HG03575 (cell line): ENCODE results near the gene GABRG3.

Experiments used
- ATAC-seq: cut with Tn5 transposase; IDR thresholded peaks from one replicate; pipeline ENCODE4 v1.9.1; 2021; ENCODE audit not compliant: unreplicated experiment, insufficient number of reproducible peaks, low FRiP score; ENCODE audit errors: extremely low read depth

The GABRG3 gene

DNA sequence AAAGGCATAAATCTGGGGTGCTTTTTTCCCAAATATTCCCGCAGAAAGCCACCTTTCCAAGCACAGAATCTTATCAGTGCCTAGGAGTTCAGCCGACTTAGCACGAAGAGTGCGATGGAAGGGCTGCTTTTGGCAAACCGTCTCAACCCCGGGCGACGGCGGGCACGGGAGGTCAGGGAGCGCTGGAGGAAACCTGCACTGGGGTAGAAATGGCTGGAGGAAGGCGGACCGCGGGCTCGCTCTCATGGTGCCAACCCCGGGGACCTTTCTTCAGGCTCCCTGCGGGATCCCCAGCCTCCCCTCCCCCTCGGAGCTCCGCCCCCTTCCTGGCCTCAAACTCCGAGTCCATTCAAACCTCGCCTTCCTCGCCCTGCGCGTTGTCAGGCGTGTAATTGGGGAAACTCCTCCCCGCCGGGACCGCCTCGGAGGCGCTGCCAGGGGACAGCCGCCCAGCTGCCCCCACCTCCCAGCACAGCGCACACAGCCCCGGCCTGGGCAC, at the start of gene GABRG3:
TSS of gene GABRG3 (plus strand) at position 470 of the 499 bp plus-strand sequence.
- ATAC-seq = no peak

DNA sequence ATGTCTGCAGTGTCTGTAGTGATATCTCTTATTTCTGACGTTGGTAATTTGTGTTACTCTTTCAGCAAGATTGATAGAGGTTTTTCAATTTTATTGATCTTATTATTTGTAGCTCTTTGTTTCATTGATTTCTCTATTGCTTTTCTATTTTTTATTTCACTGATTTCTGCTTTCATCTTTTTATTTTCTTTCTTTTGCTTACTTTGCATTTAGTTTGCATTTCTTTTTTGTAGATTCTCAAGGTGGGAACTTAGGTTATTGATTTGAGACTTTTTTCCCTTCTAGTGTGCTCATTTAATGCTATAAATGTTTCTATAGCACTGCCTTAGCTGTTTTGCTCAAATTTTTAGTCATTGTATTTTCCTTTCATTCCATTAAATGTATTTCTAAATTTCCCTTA, 49.5 kb upstream of the GABRG3 start:
- ATAC-seq = no peak

DNA sequence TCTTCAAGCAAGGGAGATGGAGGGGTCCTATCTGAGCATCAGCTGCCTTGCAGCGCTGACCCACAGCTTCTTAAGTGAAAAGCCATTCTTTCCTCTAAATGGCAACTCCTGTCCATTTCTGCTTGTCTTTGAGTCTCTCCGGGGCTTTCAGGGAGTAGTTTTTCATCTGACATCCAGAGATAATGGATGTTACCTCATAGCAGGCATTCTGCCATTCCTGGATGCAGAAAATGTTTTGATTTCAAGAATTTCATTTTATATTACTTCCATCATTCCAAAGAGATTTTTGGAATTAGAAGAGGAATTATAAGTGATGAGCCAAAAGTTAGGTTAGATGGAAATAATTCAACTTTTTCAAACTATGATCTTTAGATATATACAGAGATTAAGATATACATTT, 44.9 kb upstream of the GABRG3 start:
- ATAC-seq = no peak

DNA sequence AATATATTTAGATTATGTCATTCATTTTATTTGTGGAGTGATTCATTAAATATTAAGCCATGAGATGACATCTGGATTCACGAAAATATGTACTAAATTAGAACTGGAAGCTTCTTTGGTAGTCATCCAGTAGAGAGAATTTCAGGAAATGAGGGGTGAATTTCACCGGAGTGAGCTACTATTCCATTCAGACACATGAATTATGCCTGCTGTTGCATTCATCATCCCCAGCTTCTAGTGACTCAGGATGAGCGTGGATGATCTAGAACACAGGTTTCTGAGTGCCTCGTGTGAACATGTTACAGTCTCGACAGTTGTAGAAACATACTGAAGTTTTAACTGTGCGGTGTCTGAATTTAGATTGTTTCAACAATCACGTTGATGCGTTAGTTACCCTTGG, 42.9 kb upstream of the GABRG3 start:
- ATAC-seq = no peak

DNA sequence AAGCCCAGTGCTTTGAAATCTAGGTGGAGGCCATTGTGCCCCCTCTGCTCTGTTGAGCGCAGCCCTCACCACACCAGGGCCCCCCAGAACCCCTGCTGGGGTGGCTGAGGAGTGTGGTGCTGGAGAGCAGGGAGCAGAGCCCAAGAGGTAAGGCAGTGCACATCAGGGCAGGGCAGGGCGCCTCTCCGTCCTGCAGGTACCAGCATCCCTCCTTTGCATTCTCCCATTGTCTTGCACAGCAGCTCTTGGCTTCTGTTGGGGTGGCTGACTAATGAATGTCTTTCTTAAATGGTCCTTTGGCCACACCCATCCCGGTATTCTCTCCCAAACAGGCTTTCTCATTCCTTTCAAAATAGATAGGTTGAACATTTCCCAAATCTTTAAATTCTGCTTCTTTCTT, 41.4 kb upstream of the GABRG3 start:
- no peak for ATAC-seq

DNA sequence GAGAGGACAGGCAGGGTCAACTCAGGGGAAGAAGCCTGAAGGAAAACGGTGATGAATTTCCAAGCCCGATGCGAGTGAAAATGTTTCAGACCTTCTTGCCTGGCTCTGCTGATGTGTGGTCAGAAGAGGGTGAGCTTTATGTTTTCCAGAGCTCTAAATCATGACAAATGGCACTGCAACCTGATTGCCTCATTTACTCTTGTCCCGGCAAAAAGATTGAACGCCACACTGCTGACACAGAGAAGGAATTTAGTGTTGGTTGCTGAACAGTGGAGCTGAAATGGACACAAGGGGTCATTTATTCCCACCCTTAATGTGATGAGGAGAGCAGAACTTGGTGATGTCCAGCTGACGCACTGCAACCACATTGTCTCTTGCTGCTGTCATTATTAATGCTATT, 36.1 kb upstream of the GABRG3 start:
- no peak for ATAC-seq

DNA sequence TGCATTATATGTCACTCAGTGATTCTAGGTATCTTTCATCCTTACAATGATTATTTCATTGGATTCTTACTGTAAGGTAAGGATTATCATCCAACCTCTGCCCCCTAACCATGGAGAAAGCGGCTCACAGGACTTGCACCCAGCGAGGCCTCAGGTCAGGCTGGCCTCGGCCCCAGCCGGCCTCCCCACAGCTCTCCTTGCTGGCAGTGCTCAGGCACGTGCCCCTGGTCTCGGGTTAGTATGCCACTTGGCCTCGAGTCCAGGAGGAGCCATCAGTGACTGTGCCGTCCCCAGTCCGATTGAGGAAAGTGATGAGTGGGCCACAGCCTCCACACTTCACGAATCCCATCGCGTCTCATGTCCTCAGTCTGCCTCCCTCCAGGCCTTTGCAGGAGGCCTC, 35.7 kb upstream of the GABRG3 start:
- no peak for ATAC-seq

DNA sequence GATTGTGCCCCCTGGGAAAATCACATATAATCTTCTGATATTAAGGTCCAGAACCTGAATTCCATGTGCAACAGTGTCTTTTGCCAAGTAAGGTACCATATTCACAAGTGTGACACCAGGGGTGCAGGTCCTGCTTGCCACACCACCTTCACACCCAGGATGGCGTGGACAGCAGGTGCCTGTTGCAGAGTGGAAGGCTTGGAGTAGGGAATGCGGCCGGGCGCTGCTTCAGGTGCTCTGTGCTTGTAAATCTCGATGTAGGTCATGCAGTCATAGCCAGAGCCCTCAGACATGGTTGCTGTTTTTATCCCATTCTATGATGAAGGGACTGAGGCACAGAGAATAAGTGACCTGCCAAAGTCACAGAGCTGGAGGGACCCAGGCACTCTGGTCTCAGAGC, 34.5 kb upstream of the GABRG3 start:
- no peak for ATAC-seq

DNA sequence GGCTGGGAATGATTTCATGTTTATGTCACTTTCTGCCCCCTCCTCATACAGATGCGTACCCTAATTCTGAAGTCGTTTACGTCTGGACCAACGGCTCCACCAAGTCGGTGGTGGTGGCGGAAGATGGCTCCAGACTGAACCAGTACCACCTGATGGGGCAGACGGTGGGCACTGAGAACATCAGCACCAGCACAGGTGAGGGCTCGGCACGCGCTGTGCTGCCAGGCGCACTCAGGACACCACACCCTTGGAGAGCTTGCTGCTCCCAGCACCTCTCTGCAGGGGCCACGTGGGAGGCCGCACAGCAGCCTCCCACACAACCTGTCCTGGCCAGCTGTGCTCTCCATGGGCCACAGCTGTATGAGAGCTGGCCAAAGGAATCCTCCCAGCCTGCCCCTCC, 33.8 kb upstream of the GABRG3 start:
- ATAC-seq = no peak

DNA sequence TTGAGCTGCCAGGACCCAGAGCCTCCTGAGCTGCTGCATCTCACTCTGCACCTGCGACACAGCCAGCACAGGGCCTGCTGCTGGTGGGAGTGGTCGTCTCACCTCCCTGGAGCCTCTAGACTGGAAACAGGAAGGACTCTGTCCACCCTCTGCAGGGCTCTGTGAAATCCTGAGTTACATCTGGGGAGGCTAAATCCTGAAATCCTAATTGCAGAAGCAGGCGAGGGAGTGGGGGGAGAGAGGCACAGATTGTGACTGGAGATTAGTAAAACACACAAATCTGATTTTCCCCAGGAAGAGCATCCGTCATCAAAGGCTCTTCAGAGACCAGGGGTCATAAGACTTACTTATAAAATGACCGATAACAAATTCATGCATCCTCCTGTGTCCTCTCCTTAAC, 31.6 kb upstream of the GABRG3 start:
- no peak for ATAC-seq

DNA sequence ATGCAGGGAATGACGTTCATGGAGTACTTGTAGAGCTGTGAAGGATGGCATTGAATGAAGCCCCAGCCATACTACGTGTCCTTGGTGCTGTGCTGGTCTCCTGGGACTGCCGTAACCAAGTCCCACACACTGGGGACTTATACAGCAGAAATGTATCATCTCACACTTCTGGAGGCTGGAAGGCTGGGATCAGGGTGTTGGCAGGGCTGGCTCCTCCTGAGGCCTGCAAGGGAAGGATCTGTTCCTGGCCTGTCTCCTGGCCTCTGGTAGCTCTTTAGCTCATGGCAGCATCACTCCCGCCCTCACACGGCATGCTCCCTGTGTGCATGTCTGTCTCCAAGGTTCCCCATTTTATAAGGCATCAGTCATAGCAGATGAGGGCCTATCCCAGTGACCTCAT, 29.5 kb upstream of the GABRG3 start:
- ATAC-seq = no peak

DNA sequence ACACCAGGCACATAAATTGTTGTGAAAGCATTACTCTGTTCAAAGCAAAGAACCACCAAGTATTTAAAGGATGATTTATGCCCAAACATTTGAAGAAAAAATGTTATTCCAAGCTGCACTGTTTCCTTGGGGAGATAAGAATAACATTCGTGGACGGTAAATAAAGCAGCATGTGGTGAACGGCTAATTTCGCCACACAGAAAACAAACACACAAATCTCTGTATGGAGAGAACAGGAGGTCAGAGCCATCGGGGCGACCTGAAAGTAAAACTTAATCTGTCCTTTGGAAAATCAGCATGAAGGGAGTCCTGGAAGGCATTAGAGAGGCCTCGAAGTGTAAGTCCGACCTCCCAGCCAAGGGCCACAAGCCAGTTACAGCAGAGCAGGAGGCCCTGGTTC, 27.1 kb upstream of the GABRG3 start:
- ATAC-seq = no peak

DNA sequence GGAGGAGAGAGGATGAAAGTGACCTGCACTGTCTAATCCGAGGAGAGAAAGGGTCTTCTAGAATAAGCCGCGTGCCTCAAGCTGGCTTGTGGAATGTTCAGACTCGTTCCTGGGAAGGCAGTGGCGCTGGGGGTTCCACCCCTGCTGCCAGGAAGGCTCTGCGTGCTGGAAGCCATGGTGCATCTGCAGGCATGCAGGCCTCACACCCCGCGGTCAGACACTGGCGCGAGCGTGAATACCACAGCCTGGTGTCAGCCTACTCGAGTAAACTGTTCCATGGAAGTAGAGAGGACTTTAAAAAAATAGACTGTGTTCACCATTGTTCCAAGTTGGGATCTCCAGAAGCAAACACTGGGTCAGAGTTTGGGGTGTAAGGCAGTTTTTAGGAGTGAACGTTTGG, 25.9 kb upstream of the GABRG3 start:
- no peak for ATAC-seq

DNA sequence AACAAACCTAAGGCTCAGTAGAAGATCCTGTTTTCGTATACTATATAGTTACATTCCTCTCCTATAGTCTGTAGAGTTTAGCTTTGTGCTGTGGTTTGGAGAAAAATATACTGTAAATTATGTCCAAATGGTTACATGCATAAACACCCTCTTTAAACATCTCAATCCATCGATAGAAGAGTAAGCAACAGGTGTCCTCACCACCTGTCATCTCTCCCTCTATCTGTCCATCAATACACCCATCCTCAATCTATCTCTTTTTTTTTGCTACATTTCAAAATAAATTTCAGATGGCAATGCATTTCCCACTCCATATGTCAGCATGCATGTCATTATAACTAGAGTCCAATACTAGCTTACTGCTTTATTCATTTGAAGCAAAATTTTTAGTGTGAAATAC, 21.0 kb upstream of the GABRG3 start:
- ATAC-seq = no peak

DNA sequence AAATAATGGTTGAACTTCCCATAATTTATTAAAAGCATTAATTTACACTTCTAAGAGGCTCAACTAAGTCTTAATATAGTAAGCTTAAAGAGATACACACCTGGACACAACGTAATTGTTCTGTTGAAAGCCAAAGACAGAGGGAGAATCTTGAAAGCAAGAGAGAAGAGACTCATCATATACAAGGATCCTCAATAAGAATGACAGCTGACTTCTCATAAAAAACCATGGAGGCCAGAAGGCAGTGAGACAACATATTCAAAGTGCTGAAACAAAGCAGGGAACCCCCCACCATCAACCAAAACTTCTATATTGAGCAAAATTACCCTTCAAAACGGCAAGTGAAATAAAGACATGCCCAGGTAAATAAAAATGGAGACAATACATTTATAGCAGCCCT, 16.6 kb upstream of the GABRG3 start:
- ATAC-seq = no peak

DNA sequence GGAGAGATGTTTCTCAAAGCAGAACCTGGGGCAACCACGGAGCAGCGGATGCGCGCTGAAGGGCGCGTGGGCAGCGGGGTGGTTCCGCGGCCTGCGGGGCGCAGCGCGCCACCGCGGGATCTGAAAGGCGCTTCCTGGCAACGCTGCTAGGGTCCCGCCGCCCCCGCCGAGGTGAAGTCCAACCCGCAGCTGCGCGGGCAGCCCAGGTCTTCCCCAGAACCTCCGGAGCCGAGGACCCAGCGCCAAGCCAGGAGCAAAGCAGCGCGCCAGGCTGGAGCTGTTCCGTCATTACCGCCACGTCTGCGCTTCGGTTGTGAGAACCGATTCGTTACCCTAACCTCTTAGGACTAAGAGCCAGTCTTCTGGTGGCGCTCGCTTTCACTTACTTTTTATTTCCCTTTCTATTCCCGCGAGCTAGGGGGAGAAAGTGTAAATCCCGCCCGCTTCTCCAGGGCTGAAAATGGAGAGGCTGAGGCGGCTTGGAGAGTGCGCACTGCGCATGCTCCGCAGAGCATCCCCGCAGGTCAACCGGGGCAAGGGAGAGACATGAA, 3.2 kb upstream of the GABRG3 start:
- no peak for ATAC-seq

DNA sequence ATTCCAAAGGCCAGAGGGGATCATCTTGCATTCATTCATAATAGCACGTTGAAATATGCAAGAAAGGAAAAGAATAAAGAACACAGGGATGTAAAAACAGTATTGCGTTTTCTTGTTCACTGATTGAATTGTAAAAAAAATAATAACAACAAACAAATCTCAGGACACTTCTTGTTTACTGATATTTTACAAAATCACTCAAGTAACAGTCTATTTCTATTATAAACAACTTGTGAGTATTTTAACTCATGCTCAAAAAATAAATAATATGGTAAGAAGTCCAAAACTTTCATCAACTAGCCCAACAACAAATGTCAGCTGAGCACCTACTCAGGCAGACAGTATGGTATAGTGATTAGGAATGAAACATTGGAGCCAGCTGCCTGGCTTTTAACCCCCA, 2.2 kb upstream of the GABRG3 start:
- ATAC-seq = no peak

DNA sequence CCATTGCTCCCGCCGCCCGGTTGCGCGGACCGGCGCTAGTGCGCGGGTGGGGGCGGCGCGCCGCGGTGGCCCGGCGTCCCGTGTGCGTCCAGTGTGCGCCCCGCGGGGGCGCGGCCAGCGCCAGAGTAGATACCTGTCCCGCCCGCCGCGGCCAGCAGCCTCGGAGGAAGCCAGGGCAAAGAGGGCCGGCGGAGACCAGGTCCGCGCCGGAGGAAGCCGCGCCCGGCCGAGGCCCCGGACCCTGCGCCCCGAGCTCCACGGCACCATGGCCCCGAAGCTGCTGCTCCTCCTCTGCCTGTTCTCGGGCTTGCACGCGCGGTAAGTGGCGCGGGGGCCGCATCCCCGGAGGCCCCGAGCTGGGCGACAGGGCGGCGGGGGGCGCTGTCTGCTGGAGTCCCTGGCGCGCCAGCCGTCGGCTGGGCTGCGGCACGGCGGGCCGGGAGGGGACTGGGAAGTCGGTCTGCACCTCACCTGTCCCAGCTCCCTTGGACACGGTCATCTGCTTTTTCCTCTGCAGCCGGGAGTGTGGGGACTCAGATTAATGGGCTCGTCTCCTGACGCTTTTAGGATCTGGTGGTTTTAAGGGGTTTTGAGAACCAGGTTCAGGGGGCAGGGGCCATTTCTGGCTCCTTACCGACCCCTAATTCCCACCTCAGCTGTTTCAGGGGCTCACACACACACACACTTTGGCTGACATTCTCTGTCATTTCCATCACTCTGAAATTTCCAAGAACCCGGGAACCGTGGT, 464 bp downstream of the GABRG3 start:
- no peak for ATAC-seq

DNA sequence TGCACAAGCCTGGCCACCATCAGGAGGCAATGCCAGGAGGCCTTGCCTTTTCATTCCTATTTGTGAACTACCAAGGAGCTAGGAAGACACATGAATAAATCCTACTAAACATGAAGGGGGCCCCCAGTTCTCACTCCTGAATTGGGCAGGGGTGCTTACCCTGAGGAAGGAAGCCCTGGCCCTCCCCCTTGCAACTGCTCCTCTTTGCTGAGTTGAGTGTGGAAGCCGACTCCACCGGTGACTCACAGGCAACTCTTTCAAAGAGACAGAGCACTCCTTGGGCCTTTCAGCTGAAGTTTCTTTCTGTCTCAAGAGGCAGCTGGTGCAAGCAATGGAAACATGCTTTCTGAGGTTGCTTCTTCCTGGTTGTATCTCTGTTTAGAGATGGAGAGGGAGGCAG, 1.7 kb downstream of the GABRG3 start:
- no peak for ATAC-seq

DNA sequence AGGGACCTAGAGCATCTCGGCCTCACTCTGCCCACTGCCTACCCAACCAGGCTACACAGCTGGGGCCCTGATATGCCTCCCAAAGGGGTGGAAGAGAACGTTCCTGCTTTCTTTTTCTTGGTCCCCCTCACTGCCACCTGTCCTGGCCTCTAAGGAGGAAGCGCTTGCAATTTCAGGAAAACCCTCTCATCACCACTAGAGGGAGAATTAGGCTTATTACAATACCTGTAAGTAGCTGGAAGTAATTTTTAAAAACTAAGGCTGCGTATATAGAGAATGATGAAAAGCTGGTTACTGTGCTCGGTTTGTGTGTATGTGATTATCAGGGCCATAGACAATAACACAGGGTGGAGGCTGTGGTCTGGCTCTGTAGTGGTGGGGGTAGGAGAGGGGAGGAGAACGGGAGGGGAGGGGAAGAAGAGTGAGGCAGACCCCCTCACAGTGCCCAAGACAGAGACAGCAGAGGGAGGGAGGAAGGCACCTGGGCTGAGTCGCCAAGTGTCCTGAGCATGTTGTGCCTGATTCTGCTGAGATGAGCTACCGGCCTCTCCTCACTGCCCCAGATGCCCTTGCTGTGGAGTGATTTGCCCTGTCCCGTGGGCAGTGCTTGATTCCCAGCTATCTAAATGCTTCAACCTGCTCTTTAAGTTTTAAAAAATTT, 3.3 kb downstream of the GABRG3 start:
- no peak for ATAC-seq
